ENCODE measurements around the gene LIN28A.
"Not testable (repeated sequence)": the region's sequence is repeated elsewhere in the genome, so short reads cannot be mapped to it uniquely, and the experiment has no call there.

The LIN28A gene

DNA sequence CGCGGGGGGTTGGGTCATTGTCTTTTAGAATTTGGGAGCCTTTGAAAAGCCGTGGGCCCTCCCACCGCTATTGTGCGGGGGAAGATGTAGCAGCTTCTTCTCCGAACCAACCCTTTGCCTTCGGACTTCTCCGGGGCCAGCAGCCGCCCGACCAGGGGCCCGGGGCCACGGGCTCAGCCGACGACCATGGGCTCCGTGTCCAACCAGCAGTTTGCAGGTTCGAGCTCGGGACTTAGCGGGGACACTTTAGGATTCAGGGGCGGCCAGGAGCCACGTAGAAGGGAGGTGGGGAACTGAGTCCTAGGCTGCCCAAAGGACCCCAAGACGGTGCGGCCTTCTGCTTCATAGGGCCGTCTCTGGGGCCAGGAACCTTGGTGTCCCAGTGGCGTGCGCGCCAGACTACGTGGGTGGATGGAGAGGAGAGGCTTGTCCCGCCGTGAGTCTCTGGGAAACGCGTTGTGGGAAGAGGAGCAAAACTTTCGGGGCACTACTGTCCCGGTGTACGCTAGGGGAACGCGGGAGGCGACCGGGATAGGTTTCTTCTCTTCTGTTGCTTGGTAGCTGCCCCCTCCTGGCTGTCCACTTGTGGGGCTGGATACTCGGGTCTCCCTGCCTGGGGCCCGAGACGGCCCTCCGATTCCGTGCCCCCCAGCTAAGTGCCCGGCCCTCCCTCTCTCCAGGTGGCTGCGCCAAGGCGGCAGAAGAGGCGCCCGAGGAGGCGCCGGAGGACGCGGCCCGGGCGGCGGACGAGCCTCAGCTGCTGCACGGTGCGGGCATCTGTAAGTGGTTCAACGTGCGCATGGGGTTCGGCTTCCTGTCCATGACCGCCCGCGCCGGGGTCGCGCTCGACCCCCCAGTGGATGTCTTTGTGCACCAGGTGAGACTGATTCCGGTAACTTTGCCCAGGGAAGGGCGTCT lies at the start of gene LIN28A:
Gene LIN28A (plus strand): TSS at position 112 of the 918 bp plus-strand sequence. CDS start 75 bp downstream, at position 187.
- DNase-seq (ENCODE audit: low read depth): no peak

DNA sequence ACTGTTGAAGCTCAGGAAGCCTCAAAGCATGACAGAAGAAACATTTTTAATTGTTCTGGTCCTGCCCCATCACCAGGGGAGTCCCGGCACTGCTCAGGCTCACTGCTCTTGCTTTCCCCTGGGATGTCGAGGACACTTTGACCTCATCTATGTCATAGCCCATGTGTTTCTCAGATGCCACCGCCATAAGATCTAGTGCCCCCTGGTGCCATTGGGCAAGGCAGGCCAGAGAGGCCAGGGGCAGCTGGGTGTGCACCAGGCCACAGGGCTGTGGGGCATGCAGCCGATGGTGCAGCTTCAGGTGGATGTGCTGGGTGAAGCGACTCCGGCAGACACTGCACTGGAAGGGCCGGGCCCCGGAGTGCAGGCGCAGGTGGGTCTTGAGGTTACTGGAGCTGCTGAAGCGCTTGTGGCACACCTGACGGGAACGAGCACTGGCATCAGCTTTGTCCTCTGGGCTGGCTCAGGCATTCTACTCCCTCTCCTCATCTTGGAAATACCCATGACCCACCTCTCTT lies 49.0 kb upstream of the LIN28A start:
- no peak for DNase-seq (ENCODE audit: low read depth)

DNA sequence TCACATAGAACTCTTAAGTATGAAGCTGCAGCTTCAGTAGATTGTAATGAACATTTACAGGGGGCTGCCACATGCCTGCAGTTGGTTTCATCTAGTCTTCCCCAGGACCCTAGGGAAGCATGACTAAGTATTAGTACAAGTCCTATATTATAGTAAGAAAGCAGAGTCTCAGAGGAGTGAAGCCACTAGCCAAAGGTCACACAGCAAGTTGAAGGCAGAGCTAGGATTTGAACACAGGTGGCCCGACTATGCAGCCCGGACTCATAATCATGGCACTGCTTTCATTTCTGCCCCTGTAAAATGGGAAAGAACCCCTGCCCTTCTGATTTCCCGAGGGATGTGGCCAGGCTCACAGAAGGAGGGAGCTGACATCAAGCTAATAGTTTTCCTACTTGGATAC lies 48.3 kb upstream of the LIN28A start:
- DNase-seq (ENCODE audit: low read depth): no peak

DNA sequence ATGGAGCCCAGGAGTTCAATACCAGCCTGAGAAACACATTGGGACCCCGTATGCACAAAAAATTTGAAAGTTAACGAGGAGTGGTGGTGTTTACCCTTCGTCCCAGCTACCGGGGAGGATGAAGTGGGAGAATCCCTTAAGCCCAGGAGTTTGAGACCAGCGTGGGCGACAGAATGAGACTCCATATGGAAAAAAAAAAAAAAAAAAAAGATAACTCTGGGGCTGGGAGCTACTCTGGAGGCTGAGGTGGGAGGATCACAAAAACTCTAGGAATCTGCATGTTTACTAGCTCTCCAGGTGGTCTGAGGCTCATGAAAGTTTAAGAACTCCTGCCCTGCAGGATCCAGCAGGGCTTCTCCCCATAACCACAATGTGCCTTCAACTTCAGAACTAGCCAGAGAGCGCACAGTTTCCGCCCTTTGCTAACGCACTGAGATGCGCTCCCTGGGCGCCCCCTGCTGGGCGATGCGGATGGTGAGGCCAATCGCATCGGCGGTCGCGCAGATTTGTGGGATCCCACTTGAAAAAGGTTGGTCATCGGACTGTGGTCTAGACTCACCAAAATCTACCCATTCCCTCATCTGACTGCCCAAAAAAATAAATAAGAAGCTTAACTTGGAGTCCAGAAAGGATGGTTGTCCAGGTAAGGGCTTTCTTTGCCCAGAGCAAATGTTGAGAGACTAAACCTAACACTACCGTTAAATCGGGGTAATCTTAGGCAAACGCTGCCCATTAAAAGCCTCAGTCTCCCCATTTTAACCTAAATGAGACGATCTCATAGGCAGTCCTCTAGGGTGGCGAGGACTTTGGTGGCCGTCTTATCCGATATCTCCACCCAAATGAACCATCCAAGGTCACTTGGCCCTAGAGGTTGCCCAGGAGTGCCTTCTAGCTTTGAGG lies 46.8 kb upstream of the LIN28A start:
- peak; percentile 37 for DNase-seq (ENCODE audit: low read depth)

GRCh38 chr1:26364956-26365355 lies 45.7 kb upstream of the LIN28A start:
- no peak for DNase-seq (ENCODE audit: low read depth)

- DNase-seq (ENCODE audit: low read depth): no peak
These were observed 43.2 kb upstream of the LIN28A start for GRCh38 chr1:26367441-26367840.

GRCh38 chr1:26368006-26368405 lies 42.6 kb upstream of the LIN28A start:
- DNase-seq (ENCODE audit: low read depth): no peak

DNA sequence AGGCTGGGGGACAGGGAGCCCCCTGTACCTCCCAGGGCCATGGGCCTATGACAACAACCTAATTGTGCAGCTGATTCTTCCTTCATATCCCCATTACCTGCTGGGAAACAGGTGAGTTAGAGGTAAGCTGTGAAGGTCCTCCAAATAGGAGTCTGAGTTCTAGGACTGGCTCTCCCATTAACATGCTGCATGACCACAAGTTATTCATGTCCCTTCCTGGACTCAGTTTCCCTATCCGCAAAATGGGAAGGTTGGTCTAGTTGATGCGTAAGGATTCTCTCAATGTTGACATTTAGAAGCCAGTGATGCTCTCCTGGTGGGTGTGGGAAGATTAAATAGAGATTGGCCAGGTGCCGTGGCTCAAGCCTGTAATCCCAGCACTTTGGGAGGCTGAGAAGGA lies 42.1 kb upstream of the LIN28A start:
- DNase-seq (ENCODE audit: low read depth): no peak

DNA sequence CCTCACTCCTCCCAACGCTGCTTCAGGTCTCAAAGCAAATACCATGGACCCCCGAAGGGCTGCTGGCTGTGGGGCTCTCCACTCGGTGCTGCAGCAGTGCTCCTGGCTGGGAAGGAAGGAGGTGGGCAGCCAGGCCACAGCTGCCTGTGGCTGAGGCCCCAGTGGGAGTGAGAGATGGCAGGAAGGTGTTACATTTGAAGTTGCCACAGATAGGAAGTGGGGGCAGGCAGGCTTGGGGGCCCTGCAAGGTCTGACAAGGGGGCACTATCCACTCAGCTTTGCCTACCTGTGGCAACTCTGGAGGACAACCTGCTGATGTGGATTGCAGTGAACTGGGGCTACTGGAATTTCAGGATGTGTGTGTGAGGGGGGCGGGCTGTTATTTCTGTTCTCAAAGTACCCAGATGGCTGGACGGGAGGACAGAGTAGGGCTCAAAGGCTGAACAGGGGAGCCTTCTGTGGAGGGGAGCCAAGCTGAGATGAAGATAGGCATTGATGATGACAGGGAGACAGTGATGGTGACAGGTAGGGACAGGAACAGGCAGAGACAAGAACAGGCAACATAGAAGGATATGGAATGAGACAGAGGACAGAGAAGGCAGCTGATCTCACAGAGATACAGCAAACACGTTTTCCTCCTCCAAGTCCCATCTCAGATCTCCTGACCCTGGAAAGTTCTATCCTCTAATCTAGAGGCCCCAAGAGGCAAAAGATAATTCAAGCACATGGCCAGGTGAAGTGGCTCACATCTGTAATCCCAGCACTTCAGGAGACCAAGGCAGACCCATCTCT lies 39.8 kb upstream of the LIN28A start:
- DNase-seq (ENCODE audit: low read depth): no peak

DNA sequence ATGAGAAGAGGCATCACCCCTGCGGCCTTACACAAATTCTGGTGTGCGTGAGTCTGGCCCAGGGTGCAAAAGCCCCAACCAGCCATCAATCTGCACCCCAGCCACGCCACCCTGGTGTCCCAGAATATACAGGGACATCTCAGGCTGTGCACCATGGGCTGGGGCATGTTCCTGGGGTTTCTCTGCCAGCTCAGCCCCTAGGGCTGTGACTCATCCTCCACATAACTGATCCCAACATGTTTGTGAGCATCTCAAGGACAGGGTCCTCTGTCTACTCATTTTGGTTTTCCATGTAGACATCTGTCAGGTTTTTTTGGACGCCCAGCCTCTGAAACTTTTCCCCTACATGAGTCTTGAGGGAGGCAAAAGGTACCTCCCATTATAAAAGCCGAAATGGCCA lies 38.6 kb upstream of the LIN28A start:
- no peak for DNase-seq (ENCODE audit: low read depth)

DNA sequence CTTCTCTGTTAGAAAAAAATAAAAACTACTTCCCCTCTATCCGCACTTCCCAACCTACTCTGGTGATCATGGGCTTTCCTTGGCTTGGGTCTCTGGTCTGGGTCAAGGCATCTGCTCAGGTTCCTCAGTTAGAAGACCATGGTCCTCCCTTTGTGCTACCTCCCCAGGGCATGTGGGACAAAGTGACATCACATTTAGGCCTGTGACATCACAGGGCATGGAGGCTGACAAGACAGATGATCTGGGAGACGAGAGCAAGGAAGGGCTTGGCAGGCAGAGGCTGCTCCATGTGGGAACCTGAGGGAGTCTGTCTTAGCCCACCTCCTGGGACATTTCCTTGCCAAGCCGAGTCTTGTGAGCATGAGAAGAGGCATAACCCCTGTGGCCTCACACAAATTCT lies 38.0 kb upstream of the LIN28A start, which contains the start of gene ZNF683:
Gene ZNF683 (minus strand): TSS at position 140 of the 400 bp plus-strand sequence. CDS start 4,179 bp downstream, outside the sequence.
- DNase-seq (ENCODE audit: low read depth): not testable (repeated sequence)

DNA sequence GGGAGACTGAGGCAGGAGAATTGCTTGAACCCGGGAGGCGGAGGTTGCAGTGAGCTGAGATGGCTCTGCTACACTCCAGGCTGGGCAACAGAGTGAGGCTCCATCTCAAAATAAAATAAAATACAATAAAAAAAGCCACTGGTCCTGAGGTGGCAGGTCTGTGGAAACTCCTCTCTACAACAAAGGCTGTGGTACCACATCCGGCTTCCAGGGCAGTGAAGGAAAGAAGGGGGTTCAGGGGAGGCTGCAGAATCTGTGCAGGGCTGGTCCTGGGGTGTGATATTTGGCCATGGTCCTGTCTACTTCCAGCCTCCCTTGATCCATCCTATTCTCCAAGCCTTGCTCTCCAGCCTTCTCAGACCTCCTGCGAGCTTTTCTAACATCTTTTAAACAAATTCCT lies 37.3 kb upstream of the LIN28A start:
- DNase-seq (ENCODE audit: low read depth): no peak

- no peak for DNase-seq (ENCODE audit: low read depth)
These were observed 36.8 kb upstream of the LIN28A start for GRCh38 chr1:26373789-26374188.

DNA sequence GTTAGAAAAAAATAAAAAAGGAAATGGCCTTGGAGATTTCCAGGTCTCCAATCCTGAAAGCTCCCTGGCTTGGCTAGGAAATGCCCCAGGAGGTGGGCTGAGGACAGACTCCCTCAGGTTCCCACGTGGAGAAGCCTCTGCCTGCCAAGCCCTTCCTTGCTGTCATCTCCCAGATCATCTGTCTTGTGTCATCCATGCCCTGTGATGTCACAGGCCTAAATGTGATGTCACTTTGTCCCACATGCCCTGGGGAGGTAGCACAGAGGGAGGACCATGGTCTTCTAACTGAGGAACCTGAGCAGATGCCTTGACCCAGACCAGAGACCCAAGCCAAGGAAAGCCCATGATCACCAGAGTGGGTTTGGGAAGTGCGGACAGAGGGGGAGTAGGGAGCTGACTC lies 36.3 kb upstream of the LIN28A start:
- DNase-seq (ENCODE audit: low read depth): not testable (repeated sequence)

DNA sequence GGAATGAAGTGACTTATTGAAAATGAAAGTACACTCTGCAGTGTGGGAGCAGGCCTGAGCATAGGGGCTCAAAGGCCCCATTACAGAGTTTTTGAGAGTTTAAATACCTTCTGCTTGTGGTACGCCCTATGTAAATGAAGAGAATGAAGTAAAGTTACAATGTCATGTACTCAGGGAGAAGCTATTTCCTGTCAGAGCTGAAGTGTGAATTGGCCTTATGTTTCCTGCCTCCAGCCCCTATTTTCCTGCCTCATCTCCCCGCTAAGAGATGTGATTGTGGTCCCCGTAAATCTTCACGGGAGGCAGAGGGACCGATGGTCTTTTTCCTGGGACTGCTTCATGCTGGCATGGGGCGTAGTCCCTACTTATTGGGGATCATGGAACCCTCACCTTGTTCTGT lies 35.5 kb upstream of the LIN28A start:
- DNase-seq (ENCODE audit: low read depth): no peak

DNA sequence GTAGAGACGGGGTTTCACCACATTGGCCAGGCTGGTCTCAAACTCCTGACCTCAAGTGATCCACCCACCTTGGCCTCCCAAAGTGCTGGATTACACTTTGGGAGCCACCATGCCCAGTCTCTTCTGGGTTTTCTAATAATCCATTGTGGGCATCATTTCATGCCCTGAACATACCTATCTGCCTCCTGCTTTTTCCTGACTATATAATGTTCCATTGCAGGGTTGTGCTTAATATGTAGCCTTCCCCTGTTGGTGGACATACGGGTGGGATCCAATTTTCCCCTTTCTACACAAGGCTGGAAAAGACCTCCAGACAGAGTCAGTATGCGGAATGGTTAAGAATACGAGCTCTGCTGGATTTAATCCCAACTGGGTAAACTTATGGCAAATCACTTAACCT lies 34.6 kb upstream of the LIN28A start:
- DNase-seq (ENCODE audit: low read depth): no peak

DNA sequence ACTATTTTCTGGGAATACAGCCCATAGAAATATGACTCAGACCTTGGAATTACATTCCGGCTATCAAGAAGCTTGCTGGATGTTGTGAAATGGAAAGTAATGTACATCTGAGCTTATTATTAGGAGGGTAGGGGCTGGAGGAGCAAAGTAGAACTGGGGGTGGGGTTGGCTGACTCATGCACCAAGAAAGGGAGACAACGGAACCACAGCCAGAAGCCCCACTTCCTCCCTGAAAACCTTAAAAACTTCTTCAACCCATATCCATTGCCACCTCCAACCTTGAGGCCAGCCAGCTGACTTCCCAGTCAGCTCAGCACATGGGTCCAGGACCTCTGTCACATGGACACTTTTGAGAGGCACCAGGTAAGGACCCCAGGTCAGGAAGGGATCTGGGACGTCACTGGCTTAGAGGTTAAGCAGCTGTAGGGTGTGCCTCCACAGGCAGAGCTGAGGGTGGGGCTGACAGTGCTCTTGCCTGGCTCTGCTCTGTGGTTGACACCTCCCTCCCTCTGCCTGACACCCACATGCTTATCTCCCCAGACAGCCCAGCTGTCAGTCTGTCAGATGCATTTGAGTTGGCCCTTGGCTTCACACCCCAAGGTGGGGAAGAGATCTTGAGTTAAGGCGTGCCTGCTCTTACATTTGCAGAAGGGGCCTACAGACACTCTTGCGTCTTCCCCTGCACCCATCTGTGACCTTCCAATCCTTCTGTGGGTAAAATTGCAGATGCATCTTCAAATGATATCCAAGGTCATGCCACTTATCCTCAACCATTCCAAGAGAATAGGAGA lies 32.3 kb upstream of the LIN28A start:
- DNase-seq (ENCODE audit: low read depth): peak; percentile 95

DNA sequence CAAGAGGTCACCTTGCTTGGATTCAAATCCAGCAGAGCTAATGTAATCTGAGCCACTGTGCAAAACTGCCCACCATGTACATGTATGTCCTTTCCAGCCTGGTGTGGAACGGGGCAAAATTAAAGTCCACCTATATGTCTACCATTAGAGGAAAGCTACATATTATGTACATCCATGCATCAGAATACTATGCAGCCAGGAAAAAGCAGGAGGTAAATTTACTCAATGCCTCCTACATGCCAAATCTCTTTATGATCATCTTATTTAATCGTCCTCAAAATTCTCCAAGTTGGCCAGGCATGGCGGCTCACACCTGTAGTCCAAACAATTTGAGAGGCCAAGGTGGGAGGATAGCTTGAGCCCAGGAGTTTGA lies 31.8 kb upstream of the LIN28A start:
- no peak for DNase-seq (ENCODE audit: low read depth)

DNA sequence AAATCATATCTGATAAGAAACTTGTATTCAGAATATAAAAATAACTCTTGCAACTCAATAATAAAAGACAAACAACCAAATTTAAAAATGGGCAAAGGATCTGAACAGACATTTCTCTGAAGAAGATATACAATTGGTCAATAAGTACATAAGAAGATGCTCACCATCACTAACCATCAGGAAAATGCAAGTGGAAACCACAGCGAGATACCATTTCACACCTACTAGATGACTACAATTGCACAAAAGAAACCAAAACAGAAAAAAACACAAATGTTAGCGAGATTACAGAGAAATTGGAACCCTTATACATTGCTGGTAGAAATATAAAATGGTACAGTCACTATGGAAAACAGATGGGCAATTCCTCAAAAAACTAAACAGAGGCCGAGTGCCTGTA lies 26.5 kb upstream of the LIN28A start:
- no peak for DNase-seq (ENCODE audit: low read depth)

DNA sequence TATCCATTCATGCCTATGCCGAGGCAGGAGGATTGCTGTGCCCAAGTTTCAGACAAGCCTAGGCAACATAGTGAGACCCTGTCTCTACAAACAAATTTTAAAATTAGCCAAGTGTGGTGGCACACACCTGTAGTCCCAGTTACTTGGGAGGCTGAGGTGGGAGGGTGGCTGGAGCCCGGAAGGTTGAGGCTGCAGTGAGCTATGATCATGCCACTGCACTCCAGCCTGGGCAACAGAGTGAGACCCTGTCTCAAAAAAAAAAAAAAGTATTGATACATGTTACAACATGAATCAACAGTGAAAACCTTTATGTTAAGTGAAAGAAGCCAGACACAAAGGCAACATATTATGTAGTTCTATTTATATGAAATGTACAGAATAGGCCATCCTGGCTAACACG lies 25.6 kb upstream of the LIN28A start:
- not testable (repeated sequence) for DNase-seq (ENCODE audit: low read depth)

DNA sequence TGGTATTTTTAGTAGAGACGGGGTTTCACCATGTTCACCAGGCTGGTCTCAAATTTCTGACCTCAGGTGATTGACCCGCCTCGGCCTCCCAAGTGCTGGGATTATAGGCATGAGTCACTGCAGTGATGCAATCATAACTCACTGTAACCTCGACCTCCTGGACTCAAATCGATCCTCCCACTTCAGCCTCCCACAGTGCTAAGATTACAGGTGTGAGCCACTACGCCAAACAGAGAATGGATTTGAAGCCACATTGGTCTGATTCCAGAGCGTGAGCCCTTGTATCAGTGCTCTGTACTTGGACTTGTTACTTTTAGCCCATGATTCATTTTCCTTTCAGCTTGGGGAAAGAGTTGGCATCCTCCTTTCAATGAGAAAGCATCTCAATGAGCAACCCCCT lies 23.2 kb upstream of the LIN28A start:
- DNase-seq (ENCODE audit: low read depth): peak; percentile 45

Data from fibroblast of the conjunctiva (primary cell).